Stimulated activated CD8-positive, alpha-beta memory T cell treated with anti-CD3 and anti-CD28 coated beads, Interleukin-12 subunit alpha, Interleukin-12 subunit beta, amount 100 ng/mL, for 4 hours (primary cell): ENCODE measurements around the gene KLC4.

Experiments
- DNase-seq: peaks from one replicate; pipeline ENCODE4 v3.0.0-alpha.2; 2020; ENCODE audit warnings: low read depth

KLC4 gene

DNA sequence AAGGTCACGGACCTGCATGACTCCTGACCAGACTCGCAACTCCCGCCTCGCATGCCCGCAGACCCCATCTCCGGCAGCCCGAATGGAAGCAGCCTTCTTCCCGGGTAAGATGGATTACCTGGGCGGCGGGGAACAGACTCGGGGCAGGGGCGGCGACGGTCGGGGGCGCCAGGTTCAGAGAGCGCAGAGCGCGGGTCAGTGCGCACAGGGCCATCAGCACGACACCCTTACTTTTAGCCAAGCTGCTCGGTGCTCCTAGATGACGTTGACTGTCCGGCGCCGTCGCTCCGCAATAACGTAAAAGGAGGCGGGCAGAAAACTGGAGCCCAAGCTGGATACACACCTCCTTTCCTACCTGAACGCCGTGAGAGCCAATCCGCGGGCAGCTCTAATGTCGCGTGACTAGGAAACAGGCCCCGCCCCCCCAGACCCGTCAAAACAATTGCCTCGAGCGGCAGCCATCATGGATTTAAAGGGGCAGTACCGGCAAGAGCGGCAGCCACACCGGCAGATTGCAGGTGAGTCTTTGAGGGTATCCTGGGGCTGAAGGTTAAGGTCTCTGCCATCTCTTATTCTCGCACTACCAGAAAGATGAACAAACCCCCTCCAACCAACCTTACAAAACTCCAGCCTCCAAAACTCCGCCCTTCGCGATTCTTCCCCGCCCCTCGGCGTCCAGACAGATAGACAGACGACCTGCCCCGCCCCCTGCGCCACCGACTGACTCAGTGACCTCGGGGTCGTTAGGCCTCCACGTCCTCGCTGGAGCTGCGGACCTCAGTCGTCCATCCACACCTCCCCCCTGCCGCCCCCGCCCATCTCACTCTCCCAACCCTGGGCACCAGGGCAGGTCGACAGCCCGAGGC, at the start of gene KLC4, which contains the start of gene MRPL2:
KLC4 (plus strand) TSS at position 464 of the 866 bp plus-strand sequence. CDS start 1,705 bp downstream, outside the sequence.
MRPL2 (minus strand) TSS at position 267 of the 866 bp plus-strand sequence; CDS start at position 214, 53 bp downstream.
- DNase-seq, result peak; percentile 96

GRCh38 chr6:43011207-43011606, 48.2 kb upstream of the KLC4 start:
- DNase-seq, result no peak

GRCh38 chr6:43012364-43012763, 47.1 kb upstream of the KLC4 start:
- DNase-seq, result no peak

- no peak for DNase-seq
These were observed 46.2 kb upstream of the KLC4 start for GRCh38 chr6:43013097-43013842.

GRCh38 chr6:43013843-43014433, 45.5 kb upstream of the KLC4 start, which contains the start of the genes KLHDC3 and MEA1:
TSS of gene KLHDC3 (plus strand) at chr6:43014249. CDS start at chr6:43017193, 2,944 bp downstream.
TSS of gene MEA1 (minus strand) at chr6:43013946. CDS start at chr6:43013813, 133 bp downstream.
- DNase-seq, result peak; percentile 97

GRCh38 chr6:43014434-43014909, 45.0 kb upstream of the KLC4 start:
- no peak for DNase-seq

DNA sequence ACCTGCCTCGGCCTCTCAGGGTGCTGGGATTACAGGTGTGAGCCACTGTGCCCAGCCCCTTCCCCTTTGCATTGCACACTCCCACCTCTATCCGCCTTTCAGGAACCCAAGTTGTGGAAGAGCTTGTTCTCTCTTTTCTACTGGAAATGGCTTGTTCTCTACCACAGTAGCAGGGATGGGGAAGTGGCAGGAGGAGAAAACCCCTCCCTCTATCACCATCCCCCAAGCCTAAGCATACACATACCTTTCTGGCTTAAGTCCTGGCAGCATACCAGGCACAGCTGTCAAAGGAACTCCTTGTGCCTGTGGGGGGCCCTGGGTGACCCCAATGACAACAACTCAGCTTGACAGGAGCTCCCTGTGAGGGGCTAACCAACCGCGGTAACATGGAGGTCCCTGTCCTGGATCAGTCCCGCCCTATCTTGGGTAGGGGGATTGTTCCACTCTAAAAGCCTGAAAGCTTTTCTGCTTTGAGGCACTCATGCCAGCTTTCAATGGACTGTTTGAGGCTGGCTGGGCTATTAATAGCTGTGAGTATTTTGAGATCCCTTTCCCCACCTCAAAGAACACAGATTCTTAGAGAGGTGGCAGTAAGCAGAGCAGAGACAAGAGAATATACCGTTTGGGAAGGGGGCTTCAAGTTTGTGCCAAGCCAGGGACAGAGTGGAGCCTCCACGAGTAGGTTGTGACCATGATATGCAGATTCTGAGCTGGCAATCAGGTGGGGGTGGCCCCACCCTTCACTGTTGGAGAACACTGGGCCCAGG, 43.1 kb upstream of the KLC4 start:
- DNase-seq, result no peak

- no peak for DNase-seq
These were observed 42.5 kb upstream of the KLC4 start for GRCh38 chr6:43016943-43017334.

DNA sequence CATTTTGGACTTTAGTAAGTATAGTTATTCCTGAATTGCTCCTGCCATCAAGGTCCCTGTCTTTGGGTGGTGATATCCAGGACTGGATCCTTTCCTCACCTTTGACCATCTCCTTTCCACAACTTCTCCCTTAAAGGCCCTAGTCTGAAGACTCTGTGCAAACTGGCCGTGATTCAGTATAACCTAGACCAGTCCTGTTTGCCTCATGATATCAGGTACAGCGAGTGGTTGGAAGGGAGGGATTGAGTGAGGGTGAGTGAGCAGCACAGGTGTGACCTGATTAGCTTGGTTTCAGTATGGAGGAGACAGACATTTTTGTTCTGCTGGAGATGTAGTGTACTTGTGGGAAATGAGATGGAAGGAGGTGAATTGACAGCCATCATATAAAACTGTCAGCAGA, 40.3 kb upstream of the KLC4 start:
- no peak for DNase-seq

GRCh38 chr6:43020052-43020705, 39.3 kb upstream of the KLC4 start:
- DNase-seq, result no peak

DNA sequence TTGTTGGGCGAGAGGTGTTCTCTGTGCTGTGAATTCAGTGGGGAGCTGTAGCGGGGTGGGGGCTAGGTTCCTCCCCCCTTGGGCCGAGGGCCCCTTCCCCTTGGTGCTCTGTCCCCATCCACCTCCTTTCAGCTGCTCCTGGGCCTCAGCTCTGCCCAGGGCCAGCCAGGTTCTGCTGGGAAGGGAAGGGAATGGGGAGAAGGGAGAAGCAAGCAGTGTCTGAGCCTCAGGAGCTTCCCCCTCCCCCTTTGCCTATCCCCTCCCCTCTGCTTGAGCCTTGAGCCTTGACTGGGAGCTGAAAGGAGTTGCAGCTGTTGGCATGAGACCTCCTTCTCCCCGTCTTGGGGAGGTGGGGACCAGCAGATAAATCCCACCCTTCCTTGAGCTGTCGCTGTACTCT, 38.6 kb upstream of the KLC4 start:
- no peak for DNase-seq

DNA sequence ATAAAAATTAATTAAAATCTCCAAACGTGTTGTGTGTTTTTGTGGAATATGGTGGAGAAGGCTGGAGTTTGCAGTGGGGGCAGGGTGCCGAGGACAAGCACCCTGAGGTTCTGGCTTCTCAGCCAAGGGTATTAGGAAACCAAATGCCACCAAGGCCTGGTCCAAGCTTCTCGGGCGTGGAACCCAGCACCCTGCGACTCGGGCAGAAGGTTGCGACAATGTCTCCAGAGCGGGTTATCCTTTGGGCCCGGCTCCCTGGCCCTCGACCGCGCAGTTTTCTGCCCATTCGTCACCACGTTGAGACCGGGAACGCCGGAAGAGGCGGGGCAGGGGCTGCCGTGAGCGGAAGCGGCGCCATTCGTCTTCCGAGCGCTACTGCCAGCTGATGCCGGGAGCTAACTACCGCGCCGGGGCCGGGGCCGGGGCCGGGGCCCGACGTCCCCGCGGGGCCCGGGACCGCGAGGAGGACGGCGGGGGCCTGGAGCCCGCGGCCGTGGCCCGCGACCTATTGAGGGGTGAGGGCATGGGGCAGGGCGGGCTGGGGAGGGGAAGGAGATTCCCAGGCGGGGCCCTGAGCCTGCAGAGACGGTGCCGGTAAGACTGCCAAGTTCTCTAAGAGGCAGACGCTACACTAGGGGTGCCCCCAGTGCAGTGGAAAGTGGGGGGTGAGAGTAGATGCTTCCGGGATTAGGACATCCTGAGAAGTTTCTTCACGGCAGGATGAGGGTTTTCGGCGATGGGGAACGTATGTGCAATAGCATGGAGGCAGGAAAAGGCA, 38.0 kb upstream of the KLC4 start, which contains the start of gene RRP36:
RRP36 (plus strand) TSS at position 354 of the 778 bp plus-strand sequence; CDS start at position 386, 32 bp downstream.
- DNase-seq, result peak; percentile 54

GRCh38 chr6:43024436-43024835, 35.0 kb upstream of the KLC4 start:
- DNase-seq, result no peak

GRCh38 chr6:43026365-43026764, 33.1 kb upstream of the KLC4 start:
- DNase-seq, result no peak

DNA sequence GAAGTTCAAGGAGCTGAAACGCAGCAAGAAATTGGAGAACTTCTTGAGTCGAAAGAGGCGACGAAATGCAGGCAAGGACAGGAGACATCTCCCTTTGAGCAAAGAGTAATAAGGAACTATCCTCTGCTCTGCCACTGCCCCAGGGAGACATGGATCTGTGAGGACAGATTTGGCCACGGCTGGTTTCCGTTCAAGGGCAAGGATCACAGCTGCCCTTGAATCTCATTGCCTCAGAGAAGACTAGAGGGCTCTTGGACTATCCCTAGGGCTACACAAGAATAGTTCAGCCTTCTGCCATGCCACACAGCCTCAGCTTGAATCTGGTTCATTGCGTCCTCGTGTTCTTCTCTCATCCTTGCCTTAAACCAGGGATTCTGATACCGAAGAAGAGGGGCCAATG, 30.3 kb upstream of the KLC4 start:
- DNase-seq, result no peak

- DNase-seq, result no peak
These were observed 27.1 kb upstream of the KLC4 start for GRCh38 chr6:43032326-43032725.

GRCh38 chr6:43033496-43034189, 25.8 kb upstream of the KLC4 start:
- no peak for DNase-seq

GRCh38 chr6:43034190-43034525, 25.3 kb upstream of the KLC4 start:
- no peak for DNase-seq

DNA sequence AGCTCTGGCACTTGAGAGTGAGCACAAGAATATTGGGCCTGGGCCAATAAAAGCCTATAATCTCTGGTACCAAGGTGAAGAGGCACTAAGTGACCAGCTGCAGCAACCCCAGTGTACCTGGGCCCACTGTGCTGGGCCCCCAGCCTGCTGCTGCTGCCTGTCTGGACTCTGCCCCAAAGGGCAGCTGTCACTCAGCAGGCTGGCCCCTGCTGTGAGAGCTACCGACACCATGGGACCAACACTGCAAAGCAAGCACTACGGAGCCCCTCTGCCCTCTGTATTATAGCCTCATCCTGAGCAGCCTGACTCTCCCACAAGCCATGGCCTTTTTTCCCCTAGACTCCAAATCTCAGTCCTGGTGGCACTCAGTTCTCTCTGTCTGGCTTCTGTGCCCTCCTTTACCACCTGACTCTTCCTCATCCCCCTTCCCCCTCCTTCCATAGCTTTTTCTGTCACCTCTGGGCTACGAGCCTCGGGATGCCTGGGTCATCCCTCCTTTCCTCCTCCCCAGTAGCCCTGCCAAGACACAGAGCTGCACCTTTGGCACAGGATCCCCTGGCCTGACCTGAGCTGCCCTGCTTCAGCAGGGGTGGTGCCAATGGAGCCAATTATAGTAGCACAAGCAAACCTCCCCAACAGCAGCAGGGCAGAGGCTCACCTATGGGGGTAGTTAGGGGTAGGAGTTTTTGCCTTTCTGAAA, 23.8 kb upstream of the KLC4 start:
- DNase-seq, result no peak
